GM18520 (cell line): Measurements from ENCODE around the gene LPAR1.

Experiments used
- ATAC-seq: cut with Tn5 transposase; IDR thresholded peaks from one replicate; pipeline ENCODE4 v1.9.1; 2021; ENCODE audit not compliant: unreplicated experiment

Gene LPAR1

DNA sequence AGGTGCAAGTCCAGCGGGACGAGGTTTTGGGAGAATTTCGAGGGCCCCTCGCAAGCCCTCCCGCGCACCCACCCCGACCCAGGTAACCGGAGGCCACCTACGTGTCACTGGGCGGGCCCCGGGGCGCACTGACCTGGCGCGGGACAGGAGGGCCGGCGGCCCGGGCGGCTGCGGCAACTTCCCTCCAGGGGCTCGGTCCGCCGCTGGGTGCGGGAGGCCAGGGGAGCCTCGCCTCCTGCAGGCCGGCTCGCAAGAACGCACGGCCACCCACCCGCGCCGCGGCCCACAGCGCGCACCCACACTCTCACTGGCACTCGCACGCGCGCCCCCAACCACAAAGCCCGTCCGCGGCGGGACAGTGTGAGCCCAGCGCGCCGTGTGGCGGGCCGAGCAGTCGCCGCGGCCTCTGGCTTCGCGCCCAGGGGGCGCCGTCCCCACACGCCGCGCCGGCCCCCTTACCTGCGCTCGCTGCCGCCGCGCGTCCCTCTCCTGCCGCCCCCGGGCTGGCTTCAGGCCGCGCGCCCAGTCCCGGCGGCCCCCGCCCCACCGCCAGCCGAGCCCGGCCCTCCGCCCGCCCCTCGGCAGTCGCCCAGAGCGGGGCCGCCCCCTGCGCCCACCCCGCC lies 451 bp downstream of the LPAR1 start:
- no peak for ATAC-seq

DNA sequence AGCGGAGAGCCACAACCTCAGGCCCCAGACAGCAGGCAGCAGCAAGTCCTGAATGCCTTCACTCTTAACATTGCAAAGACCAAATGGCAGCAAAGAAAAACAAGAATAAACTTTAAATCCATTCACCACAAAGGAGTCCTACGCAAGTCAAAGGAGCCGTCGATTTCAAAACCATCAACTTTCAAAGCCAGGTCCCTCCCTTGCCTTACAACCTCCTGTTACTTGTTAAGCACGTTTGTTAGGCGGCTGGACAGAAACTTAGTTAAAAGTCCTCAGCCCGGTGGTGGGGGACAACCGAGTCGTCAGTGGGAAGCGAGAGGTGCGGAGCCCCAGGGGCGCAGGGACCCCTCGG lies 938 bp downstream of the LPAR1 start:
- ATAC-seq = no peak

DNA sequence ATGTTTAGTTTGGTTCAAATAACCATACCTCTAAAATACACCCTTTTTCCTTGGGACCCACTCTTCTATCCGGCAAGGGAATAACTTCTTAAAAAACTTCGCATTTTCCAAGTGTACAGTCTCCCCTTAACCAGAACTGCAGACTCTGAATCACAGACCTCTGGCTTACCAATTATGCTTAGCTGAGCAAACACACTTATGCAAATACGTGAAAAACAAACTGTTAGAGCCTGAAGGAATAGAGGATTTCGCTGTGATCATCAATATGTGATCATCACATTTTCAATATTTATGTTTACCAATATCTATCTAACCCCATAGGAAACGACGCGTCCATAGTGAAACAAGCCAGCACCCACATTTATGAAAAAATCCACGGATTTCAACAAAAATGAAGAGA lies 1.3 kb downstream of the LPAR1 start:
- no peak for ATAC-seq

DNA sequence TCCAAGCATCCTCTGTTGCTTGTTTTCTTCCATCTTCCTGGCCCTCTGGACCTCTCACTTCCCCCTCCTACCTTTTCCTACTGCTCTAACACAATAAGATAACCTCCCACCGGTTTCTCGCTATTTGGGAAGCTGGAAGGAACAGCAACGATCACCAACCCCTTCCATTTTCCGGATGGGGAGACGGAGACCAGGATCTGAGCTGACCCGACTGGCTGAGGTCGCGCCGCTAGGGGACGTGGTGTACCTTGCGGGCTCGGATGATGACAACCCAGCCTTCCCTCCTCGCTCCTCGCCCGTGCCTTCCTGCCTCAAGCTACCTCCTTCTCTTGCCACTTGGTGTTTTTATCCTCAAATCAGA lies 1.9 kb downstream of the LPAR1 start:
- no peak for ATAC-seq

DNA sequence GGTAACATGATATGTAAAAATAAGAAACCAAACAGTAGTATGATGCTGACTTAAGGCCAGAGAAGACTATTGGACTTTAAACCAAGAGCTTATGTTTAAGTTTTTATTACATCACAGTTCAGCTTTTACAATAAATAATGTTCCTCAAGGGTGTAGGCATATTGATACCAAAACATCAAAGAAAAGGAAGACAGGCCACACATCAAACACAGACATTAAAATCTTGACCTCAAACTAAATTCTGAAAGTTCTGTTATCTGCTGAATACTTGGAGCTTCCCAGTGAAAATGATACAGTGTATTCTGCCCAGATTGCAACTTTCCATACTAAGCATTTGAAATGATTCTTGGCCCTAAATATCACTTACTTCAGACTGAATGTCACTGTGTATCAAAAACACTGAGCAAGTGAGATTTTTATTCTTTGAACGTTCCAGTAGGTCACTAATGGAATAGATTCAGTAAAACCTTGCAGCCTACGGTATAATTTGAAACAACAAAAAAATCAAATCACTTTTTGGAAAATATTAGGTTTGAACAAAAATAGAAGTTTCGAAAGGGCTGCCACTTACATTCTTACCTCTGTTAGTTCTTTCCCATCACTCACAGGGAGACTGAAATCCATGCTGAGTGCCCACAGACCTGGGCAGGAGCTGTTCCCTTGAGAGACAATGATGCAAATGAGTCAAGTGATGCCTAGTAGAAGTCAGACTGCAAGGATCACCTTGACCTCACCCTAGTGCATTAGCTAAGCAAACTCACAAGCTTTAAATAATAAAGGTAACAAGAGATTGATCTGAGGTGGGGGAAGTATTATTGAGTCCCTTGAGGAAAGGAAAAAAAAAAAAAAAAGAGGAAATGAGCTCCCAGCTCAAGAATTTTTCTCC lies 2.5 kb downstream of the LPAR1 start:
- ATAC-seq = no peak

DNA sequence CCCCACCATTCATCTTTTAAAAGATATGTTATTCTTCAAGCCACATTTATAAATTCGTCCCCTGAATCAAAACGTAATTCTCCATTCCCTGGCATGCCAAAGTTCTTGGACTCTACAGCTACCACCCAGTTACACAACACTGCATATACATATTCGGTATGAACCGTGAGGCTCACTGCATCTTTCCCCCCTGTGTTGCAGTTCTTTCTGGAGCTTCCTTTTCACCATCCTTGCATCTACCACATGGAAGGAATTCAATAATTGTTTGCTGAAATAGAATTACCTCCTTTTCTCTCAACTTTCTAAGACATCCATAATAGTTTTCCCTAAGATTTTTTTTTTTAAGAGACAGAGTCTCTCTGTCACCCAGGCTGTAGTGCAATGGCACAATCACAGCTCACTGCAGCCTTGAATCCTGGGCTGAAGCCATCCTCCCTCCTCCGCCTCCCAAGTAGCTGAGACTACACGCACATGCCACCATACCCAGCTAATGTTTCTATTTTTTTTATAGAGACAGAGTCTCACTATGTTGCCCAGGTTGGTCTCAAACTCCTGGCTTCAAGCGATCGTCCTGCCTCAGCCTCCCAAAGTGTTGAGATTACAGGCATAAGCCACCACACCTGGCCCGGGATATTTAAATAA lies 3.3 kb downstream of the LPAR1 start:
- ATAC-seq = no peak

DNA sequence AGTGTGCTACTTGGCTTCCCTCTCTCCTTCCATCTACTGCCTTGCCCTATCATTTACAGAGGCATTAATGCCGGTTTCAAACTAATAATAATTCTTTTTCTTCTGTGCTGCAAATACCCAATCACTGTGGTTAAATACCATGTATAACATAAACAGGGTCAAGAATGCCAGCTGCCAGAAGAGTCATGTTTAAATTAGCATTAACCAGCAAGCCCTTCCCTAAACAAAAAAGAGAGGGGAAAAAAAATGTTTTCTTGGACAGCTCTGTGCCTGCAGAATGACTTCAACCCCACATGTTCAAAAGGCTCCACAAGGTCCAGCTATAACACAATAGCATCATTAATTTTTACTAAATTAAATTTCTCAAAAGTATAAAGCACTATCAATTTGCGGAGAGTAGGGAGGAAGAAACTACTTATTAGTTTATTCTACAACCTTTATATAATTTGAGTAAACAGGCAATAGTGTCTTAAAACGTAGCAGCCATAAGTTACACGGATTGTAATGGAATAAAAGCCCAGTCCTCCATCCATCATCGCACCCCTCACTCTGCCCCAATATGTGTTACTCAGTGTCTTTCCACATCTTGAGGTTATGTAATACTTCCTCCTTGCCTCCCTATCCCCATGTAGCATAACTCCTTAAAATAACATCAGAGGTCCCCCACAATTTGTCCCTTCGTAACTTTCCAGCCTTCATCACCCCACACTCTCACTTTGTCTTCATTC lies 3.9 kb downstream of the LPAR1 start:
- no peak for ATAC-seq

DNA sequence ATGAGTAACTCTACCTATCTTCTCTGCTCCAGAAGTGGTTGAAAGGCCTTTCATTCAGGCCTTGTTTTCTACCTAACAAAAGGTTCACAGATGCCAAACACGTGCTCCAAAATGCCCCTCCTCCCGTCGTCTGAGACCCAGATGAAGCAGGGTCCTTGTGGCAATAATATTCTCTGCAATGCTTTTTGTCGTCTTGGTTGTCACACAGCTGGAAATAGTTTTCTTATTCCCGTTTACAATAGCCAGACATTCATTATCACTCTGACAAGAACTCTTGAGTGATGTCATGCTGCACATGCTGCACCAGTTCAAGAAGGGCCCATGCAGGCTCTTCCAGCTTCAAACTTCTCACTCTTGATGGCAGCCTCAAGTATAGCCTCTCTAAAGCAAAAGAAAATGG lies 7.8 kb downstream of the LPAR1 start:
- no peak for ATAC-seq

DNA sequence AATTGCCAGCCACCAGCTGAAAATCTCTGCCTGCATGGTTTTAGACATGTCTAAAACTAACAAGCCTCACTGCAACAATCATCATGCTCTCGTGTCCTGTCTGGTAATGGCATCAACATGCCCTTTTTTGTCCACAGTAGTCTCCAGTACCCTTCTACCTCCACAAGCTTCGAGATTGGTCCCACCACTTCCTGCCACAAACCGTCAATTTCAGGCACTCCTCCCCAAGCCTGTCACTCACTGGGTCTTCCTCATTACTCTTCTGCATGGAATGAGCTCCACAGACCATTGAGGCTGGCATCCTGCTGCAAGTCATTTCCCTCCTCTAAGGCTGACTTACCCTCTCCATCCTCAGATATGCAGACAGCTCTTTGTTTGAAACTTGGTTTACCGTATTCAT lies 9.0 kb downstream of the LPAR1 start:
- ATAC-seq = no peak

DNA sequence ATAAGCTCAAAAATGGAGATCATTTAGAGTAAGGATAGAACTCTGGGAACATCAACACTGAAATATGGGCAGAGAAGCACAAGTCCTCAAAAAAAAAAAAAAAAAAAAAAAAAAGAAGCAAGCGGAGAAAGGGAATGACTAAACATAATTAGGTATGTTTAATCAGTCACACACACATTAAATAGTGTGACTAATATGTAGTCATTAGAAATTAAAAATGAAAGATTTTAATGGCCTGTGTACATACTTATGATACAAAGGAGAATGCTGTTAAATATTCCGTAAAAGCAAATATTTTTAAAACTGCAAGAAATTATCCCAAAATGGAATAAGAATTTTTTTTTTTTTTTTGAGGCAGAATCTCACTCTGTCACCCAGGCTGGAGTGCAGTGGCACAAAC lies 10.5 kb downstream of the LPAR1 start:
- no peak for ATAC-seq

DNA sequence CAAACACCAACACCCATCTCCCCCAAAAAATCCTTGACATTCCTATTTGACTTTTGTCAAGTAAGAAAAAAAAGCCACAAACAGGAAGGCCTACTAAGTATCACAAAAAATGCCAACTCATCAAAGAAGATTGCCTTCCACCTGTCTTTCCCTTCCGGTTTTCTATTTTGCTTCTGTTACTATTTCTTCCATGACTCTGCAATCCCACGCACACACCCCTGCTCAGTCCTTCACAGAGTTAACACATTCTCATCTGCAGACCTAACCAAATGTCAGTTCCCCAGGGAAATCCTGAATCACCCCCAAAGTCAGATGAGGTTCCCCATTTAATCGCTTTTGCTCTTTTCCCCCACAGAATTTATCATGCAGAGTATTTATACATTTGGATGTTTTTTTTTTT lies 15.1 kb downstream of the LPAR1 start:
- no peak for ATAC-seq

DNA sequence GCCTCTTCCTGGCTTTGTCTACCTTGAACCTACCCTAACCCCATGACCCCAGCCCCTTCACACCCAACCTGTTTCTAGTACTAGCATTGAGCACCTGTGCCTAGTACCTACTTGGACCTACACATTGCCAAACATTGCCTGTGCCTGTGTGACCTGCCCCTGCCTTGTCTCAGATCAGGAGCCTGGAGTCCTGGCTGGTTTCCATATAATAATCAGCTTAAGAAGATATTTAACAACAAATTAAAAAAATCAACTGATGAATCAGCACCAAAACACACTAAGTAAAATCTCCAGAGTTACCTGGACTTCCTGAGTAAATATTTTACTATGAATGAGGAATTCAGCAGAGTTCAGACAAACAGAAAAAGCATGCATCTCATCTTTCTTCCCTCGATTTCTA lies 17.7 kb downstream of the LPAR1 start:
- no peak for ATAC-seq

DNA sequence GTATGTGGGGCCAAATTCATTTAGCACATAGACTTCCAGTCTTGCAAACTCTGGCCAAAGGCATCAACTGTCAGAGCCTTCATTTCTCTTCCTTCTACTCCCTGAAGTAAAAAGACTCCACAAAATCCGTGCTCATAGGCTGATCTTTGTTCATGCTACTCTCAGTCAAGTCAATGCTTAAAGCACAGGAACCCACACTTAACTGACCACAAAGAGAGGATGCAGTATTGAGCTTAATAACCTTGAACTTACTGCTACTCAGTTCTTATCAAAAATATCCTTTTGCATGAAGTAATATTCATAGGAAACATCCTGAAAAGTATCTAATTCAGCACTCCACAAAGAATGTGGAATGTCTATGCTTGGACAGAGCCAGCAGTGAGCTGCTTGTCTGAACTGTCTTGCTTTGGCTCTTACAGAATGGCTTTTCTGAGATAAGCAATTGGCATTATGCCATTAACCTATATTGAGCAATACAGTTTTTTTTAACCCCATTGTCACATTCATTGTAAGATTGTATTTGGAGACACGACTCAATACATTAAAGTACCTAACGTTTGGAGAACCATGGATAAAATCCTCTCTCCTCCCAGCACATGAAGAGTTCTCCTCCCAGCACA lies 21.7 kb downstream of the LPAR1 start:
- no peak for ATAC-seq

DNA sequence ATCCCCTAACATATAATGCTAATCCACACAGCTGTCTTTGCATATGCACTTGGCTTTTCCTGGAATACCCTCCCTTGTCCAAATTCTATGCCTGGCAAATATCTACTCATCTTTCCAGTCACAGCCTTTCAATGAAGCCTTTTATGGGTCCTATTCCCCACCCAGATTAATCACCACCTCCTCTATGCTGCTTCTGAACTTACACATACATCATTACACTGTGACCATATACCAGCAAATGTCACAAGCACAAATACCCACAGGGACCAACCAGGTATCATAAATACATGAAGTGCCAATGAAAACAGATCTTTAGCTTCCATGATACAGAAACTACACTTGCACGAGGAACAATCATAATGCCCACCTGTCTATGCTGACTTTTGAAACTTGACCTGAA lies 22.3 kb downstream of the LPAR1 start:
- ATAC-seq = no peak

DNA sequence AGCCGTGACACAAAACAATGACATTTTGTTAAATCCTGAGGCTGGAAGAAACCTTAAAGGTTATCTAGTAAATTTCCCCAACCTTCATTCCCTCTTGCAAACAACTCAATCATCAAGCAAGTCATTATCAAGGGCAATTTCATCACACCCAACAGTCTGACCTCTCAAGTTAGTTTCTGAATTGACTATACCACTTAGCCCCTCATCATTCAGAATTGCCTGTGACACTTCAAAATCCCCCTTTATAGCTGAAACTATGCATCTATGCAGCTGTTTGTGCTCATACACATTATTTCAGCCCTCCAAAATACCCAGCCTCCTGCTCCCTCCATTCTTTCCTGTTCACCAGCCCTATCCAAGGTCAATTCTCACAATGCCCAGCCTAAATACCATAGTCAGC lies 24.6 kb downstream of the LPAR1 start:
- no peak for ATAC-seq

DNA sequence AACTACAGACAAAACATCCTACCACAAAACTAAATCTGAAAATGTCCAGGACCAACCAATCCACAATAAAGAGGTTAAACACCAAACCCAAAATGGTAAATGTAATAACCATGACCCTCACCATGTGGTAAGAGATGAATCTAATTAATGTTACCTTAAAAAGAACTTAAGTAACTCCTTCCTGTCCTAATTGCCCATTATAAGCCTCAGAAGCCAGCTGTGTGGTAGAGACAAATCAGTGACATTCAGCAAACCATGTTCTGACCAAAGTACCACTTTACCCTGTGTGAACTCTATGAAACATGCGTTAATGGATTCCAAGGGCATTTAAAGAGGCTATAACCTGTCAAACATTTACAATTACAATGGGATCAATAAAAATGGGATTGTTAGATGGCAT lies 25.0 kb downstream of the LPAR1 start:
- no peak for ATAC-seq

DNA sequence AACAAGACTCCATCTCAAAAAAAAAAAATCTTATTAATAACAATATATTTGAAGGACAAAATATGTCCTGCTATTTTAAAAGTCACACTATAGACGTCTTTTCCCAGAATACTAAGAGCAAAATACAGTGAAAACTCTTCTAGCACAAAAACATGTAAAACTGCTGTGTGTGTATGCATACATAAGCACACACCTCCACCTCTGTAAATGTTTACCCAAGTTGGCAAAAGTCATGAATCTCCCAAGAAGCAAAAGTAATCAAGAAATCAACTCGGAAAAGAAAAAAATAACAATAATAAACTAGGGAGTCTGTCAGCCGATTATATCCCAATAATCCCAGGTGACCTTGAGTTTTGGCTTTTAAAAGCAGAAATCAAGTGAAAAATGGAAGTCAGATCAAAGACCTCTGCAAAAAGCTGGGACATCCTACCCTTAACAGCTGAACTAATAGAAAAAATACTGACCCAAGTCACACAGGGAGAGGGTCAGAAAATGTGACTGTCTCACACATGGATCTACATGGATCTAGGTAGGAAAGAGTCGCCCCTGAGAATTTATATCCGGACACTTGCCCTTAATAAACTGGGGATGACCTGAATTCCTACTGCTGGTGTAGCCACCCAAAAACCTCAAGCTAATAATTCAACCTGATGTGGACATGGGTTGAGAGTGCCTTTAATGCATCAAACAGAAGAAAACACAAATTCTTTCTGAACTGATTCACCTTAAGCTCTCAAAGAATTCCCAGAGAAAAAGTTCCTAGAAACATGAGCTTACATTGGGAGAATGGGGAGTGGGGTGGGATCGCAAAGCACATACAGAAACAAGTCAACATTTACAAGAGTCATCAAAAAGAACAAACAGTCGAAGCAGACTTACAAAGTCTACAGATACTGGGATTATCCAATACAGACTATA lies 29.9 kb downstream of the LPAR1 start:
- ATAC-seq = no peak

DNA sequence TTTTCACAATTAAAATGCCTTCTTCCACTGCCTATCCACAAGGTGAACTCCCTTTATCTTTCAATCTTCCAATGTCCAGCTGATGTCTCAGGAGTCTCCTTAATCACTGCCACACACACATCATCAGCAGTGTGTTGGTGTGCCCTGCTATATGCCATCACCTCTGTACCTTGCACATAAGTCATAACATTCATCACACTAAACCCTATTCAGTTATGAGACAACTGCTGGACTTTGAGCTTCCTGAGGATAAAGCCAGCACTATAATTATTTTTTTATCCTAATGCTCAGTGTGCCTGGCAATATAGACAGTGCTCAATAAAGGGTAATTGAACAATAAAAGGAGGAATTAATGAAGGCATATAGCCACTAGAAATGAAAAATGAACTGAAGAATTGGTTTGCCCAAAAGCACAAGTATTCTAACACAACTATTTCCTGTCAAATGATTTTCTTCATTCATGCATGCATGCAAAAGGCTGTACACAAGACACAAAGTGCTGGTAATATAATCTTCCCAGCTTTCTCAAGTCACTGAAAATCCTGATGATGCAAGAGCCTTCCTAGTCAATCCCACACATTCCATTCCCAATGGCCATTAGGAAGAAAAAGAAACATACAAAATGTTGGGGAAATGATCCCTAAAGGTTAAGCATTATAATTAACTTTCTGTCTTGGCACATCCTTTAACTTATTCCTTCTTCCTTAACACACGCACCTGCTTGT lies 32.4 kb downstream of the LPAR1 start:
- no peak for ATAC-seq

DNA sequence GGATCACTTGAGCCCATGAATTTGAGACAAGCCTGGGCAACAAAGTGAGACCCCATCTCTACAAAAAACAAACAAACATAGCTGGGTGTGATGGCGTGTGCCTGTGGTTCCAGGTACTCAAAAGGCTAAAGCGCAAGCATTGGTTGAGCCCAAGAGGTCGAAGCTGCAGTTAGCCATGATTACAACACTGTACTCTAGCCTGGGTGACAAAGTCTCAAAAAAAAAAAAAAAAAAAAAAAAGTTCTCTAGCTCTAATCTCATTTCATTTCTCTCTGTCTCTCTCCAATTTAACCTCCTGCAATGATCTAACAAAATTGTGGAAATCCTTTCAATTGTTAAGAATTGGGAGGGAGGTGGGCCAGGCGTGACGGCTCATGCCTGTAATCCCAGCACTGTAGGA lies 33.3 kb downstream of the LPAR1 start:
- ATAC-seq = no peak

DNA sequence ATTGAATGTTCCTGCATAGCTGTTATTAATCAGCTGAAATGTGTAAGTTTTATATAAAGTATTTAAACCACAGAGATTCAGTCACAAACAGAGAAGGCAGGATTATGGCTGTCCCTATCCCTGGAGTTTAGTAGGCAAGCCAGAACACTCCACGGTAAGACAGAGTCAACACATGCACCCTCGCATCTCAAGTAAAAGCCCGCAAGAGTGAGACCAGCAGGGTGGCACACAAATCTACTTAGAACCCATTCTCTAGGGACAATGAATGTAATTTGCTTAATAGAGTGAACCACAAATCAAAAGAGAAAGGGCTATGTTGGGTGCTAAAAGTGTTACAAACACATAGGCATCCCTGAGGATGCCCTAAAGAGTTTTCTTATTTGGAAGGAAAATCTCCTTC lies 35.1 kb downstream of the LPAR1 start:
- no peak for ATAC-seq
